ENCODE results near the gene ATP5F1D.

DNA sequence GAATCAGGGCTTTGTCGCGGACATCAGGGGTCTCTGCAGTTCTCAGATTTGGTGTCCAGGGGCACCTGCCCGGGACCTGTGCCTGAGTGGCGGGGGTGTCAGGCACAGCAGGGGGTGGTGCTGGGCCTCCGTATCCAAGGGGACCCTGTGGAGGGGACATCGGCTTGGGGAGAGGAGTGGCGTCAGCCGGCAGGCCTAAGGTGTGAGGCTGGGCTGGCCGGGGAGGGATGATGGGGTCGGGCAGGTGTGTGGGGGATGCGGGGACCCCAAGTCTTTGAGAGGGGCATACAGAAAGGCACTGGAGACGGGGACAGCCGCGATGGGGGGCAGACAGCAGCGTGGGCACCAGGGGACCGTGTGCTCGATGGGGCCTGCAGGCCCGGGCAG is 46.7 kb downstream of the ATP5F1D start:
- no peak for TF ChIP-seq POLR2A (IDR thresholded peaks at IDR 0.05; ENCODE audit: low read length)
- no peak for TF ChIP-seq GATA1 (IDR thresholded peaks at IDR 0.05; ENCODE audit: low read depth, low read length)

All from erythroblast (primary cell).